ENCODE measurements around the gene YTHDF2.

DNA sequence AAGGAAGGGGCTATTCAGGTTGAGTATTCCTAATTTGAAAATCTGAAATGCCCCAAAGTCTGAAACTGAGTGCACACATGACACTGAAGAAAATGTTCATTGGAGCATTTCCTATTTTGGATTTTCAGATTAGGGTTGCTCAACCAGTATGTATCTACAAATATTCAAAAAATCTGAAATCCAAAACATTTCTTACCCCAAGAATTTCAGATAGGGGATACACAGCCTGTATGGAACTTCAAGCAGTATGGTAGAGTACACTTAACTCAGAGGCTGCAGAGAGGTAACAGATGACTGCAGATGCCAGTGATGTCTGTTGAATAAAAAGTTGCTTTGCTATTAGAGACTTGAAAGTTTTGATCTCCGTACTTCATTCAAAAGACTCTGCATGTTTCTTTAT, 19.0 kb downstream of the YTHDF2 start:
- no peak for TF ChIP-seq ZC3H13 (CRISPR knock-in tag; IDR thresholded peaks at IDR 0.05)
- TF ChIP-seq KDM5A (IDR thresholded peaks at IDR 0.05; ENCODE audit: borderline replicate concordance, low read length): no peak
- TF ChIP-seq ZNF350 (CRISPR knock-in tag; IDR thresholded peaks at IDR 0.05; ENCODE audit: borderline replicate concordance, low read depth): no peak
- no peak for TF ChIP-seq ZBTB43 (CRISPR knock-in tag; conservative IDR thresholded peaks at IDR 0.05)
- no peak for TF ChIP-seq SNAPC2 (CRISPR knock-in tag; IDR thresholded peaks at IDR 0.05)
- no peak for TF ChIP-seq PRMT3 (CRISPR knock-in tag; IDR thresholded peaks at IDR 0.05; ENCODE audit: borderline replicate concordance, low read depth)
- no peak for TF ChIP-seq FOXP1 (IDR thresholded peaks at IDR 0.05)
- TF ChIP-seq FOXP1 (CRISPR knock-in tag; IDR thresholded peaks at IDR 0.05): no peak
- no peak for TF ChIP-seq ZBTB7B (CRISPR knock-in tag; IDR thresholded peaks at IDR 0.05)

Measured in HepG2 (cell line).